Measurements from ENCODE around the gene SPIRE1.
"Not testable (repeated sequence)": the region's sequence is repeated elsewhere in the genome, so short reads cannot be mapped to it uniquely, and the experiment has no call there.

SPIRE1 gene

DNA sequence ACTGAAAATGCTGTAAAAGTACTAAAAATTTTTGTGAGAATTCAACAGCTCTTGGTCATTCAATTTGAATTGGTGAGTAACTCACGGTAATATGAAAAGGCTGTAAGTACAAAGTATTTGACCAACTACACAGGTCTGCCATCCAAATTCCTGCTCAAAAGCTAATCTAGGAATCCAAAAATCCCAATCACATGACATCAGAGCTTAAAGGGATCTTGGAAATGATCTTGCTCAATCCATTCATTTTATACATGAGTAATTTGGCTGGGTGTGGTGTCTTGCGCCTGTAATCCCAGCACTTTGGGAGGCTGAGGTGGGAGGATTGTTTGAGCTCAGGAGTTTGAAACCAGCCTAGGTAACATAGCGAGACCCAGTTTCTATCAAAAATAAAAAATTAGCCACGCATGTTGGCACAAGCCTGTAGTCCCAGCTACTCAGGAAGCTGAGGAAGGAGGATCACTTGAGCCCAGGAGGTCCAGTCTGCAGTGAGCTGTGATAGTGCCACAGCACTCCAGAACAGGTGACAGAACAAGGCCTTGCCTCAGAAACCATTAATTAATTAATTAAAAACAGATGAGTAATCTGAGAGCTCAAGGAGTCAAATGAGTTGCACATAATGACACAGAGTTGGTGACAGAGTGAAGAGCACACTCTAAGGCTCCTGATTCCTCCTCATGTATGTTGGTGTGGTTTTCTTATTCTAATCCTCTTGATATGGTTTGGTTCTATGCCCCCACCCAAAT lies 19.8 kb downstream of the SPIRE1 start:
- no peak overlapping the region for H3K4me3 ChIP-seq (ENCODE audit: low read length)
- TF ChIP-seq CTCF (conservative IDR thresholded peaks at IDR 0.05; ENCODE audit: low read length), result no peak
- peak; percentile 87 for DNase-seq (ENCODE audit: low read depth)

- DNase-seq (ENCODE audit: low read depth), result peak; percentile 36
- H3K4me3 ChIP-seq (ENCODE audit: low read length), result no peak overlapping the region
- no peak for TF ChIP-seq CTCF (conservative IDR thresholded peaks at IDR 0.05; ENCODE audit: low read length)
These were observed 20.5 kb downstream of the SPIRE1 start for GRCh38 chr18:12637393-12637792.

DNA sequence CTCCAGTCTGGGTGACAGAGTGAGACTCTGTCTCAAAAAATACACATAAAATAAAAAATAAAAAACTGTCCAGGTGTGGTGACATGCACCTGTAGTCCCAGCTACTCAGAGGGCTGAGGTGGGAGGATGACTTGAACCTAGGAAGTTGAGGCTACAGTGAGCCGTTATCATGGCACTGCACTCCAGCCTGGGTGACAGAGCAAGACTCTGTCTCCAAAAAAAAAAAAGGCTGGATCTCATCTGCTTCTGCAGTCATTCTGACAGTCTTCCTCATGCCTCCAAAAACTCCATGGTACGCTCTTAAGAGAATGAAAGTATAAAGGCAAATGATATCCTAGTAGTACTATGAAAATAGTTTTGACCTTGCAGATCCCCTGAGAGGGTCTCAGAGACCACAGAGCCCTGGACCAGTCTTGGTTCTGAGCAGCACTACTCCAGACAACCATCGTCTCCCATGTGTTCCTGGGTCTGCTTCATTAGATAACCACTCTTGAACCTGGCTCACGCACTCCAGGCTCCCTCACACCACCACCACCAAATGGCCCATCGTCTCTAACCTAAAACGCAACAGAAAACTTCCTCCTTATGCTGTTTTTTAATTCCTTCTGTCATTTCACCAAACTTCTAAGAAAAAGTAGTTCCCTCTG lies 26.0 kb downstream of the SPIRE1 start:
- no peak overlapping the region for H3K4me3 ChIP-seq (ENCODE audit: low read length)
- TF ChIP-seq CTCF (conservative IDR thresholded peaks at IDR 0.05; ENCODE audit: low read length), result no peak
- DNase-seq (ENCODE audit: low read depth), result no peak

- H3K4me3 ChIP-seq (ENCODE audit: low read length), result no peak overlapping the region
- no peak for TF ChIP-seq CTCF (conservative IDR thresholded peaks at IDR 0.05; ENCODE audit: low read length)
- DNase-seq (ENCODE audit: low read depth), result peak; percentile 28
These were observed 27.8 kb downstream of the SPIRE1 start for GRCh38 chr18:12630136-12630535.

DNA sequence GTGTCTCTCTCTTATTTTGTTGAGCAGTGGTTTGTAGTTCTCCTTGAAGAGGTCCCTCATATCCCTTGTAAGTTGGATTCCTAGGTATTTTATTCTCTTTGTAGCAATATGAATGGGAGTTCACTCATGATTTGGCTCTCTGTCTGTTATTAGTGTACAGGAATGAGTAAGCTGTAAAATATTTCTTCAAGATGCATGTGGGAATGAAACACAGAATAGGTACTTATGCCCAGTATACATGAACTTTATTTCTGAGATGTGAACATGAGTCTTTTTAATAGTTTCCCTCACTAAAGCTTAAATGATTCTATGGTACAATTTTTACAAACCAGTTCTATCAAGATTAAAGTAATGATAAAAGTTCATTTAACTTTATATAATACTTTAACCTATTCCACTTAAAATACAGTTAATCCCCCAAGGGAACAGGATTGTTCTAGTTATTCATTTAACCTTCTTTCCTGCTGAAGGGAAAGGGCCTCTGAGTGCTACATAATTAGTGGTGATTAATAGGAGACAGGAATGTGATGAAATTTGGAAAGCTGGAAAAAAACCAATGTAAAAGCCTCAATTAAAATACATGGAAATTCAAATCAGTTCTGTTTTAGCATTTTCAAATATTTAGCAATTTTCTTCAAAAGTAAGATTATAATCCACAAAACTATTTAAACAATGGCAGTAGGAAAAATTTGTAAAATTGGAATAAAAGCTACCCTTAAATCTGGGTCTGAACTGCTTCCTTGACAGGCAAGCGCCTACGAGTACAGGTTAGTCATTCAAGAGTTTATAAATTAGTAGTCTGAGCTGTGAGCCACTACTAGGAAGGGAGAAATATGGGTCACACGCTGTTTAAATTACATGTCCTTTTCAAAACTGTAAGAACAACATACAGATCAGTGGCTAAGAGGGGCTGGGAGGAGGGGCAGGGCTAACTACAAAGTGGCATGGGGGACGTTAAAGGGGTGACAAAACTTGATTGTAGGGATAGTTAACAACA lies 28.9 kb downstream of the SPIRE1 start:
- no peak overlapping the region for H3K4me3 ChIP-seq (ENCODE audit: low read length)
- peak; percentile 62 for DNase-seq (ENCODE audit: low read depth)
- no peak for TF ChIP-seq CTCF (conservative IDR thresholded peaks at IDR 0.05; ENCODE audit: low read length)

GRCh38 chr18:12627199-12627598 lies 30.7 kb downstream of the SPIRE1 start:
- DNase-seq (ENCODE audit: low read depth); H3K4me3 ChIP-seq (ENCODE audit: low read length): not testable (repeated sequence)

GRCh38 chr18:12625241-12625640 lies 32.7 kb downstream of the SPIRE1 start:
- no peak for TF ChIP-seq CTCF (conservative IDR thresholded peaks at IDR 0.05; ENCODE audit: low read length)
- peak; percentile 60 for DNase-seq (ENCODE audit: low read depth)
- no peak overlapping the region for H3K4me3 ChIP-seq (ENCODE audit: low read length)

Data from AG10803 (cell line).